CMK (cell line): ENCODE results near the gene VTI1A.
"Not testable (repeated sequence)": the region's sequence is repeated elsewhere in the genome, so short reads cannot be mapped to it uniquely, and the experiment has no call there.

Experiments
- DNase-seq: peaks from one replicate; pipeline ENCODE4 v3.0.0-alpha.2; 2010; ENCODE audit warnings: low read depth

The VTI1A gene

GRCh38 chr10:112446855-112447619 is at the start of gene VTI1A, which contains the start of gene ZDHHC6:
TSS of gene VTI1A (plus strand) at chr10:112447215. CDS start at chr10:112447374, 159 bp downstream.
TSS of gene ZDHHC6 (minus strand) at chr10:112446914. CDS start at chr10:112445436, 1,478 bp downstream.
- DNase-seq, result peak; percentile 54

DNA sequence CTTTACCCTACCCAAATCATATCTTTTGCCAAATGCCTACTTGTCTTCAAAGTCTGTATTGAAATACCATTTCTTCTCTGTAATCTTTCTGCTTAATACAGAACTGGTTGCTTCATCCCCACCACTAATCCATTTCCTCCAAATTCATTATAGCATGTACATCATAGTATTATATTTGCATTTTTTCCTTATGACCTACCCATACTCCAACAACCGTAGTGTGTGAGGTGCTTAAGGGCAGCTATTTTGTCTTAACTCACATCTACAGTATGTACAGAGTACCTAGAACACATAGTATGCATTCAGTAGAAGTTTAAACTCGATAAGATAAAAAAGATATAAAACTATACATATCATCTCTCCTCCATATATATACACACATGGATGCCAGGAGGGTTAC is 49.4 kb upstream of the VTI1A start:
- DNase-seq, result no peak

DNA sequence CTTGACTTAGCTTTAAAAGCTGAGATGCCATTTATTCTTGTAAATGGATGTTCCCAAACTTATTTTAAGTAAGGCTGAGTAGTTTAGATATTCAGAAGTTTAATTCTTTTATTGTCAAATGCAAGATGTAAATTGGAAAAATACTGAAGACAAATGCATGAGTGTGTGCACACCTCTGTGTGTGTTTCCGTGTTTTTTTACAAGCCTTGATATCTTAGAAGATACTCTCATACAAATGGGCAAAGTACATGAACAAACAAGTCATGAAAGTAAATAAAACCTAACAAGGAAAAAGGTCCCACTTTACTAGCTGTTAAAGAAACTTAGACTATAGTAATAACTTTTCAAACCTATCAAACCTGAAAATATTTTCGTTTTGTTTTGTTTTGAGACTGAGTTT is 44.1 kb upstream of the VTI1A start:
- DNase-seq, result no peak

- no peak for DNase-seq
These were observed 42.4 kb upstream of the VTI1A start for GRCh38 chr10:112404617-112405016.

GRCh38 chr10:112406806-112407205 is 40.2 kb upstream of the VTI1A start:
- not testable (repeated sequence) for DNase-seq

DNA sequence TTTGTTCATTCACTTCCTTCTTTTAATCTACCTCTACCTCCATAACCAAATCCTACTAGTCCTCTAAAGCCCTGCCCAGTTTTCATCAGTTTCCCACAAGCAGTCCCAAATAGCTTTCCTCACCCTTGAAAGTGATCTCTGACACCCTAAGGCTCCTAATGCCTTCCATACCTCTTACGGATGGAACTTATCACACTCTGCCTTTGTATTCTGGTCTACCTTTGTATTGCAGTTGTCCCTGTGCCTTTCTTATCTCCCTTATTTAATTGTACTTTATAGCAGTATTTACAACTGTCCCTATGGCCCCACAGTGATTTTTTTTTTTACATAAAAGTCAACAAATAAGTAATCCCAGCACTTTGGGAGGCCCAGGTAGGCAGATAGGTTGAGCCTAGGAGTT is 39.3 kb upstream of the VTI1A start:
- no peak for DNase-seq

GRCh38 chr10:112409299-112409698 is 37.7 kb upstream of the VTI1A start:
- no peak for DNase-seq

DNA sequence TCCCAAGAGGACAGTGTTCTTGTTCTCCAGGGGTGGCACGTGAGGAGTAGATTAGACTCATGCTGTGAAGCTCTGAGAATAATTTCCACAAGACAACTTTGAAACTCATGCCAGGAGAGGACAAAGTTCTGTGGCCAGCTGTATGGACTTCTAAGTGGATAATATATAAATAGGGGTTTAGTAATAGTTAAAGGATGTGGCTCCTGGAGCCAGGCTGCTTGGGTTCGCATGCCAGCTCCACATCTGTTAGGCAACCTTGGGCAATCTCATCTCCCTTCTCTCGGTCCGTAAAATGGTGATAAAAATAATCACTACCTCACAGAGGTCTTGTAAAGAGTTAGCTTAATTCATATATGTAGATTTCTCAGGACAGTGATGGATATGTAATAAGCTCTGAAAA is 37.3 kb upstream of the VTI1A start:
- DNase-seq, result no peak

- peak; percentile 36 for DNase-seq
These were observed 34.3 kb upstream of the VTI1A start for GRCh38 chr10:112412696-112413095.

DNA sequence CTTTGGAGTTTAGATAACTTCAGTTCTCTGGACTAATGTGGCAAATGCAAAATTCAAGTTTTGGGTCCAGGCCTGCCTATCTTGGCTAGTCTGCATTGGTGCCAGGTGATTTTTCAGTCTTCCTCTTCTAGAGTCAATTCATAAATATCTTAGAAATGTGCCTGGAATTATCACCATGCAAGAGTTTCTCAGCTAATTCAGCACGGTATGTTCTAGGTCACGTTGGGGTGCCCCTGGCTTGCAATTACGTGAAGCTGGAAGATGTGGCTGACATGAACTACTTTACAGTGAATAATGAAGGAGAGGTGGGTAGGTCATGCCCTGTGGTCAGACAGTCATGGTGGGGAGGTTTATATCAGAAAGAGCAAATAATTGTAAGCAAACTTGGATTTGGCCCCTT is 25.3 kb upstream of the VTI1A start:
- DNase-seq, result no peak

DNA sequence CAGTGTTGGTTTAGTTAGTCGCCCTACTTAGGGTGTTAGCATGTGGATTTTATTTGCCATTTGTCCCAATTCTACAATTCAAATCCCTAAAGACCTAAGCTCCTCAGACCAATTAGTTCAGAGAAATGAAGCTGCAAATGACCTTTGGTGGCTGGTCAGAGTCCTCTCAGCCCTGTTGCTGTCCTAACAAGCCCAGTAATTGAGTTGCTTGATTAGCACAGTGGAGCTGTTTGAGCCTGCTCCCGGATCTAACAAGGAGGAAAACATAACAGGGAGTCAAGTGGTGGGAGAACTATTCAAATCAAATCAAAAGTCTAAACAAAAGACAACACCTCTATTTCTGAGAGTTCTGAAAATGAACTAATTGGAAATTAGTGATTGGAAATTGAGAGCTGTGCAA is 22.4 kb upstream of the VTI1A start:
- DNase-seq, result no peak

DNA sequence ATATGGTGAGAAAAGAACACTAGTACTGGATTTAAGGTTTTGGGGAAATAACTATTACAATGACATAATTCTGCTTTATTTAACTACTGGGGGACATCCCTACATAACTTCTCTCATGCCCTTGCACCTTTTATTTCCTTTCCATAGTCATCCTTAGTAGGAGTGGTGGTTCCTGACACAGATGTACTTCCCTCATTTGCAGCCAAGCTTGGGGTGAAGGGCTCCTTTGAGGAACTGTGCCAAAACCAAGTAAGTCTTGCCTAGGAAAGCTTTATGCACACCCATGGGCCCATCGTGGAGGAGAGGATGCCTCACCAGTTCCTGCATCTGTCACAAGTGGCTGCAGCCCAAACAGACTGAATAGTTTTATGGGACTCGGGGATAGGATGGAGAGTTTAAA is 20.9 kb upstream of the VTI1A start:
- DNase-seq, result no peak

- DNase-seq, result no peak
These were observed 17.9 kb upstream of the VTI1A start for GRCh38 chr10:112429147-112429546.

- no peak for DNase-seq
These were observed 17.3 kb upstream of the VTI1A start for GRCh38 chr10:112429654-112430230.

DNA sequence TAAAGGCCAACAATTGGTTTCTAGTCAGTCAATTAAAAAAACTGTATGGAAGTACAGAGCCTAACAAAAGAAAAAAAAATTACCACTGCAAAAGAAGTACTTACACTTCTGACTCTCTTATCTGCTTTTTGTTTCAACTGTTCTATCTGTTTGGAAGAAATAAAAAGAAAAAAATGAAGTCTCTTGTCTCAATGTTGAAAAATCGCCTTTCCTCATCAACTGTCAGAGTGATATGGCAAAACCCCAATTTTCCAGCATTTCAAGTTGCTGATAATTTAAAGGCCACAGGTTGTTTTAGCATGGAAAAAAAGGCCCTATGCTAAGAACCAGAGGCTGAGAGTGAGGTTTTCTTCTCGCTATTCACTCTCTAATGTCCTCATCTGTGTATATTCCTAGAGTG is 13.9 kb upstream of the VTI1A start:
- DNase-seq, result no peak

DNA sequence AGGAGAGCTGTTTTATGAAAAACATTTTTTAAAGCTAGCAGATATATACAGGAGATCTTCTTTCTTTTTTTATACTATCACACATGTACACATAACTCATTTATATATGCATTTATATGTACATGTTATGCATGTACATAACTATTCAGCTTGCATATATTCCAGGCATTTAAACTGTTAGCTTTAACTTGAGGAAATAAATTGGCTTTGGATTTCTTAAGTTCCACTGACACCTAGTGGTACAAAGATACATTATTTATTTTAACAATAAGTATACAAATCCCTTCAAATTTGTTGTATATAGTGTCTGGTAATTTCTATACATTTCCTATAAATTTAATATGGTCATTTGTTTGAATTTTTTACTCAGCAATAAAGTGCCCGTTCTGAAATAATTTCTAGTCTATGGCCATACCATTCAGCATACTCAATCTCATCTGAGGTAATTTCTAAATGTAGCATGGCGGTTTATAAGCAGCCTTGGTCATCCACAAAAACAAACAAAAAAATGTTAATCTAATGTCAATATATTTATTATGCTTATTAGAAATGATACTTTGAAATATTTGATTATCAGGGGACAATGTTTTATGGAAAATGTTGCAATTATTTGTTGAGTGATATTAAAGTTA is 11.9 kb upstream of the VTI1A start:
- no peak for DNase-seq

GRCh38 chr10:112438356-112438755 is 8.7 kb upstream of the VTI1A start:
- no peak for DNase-seq

DNA sequence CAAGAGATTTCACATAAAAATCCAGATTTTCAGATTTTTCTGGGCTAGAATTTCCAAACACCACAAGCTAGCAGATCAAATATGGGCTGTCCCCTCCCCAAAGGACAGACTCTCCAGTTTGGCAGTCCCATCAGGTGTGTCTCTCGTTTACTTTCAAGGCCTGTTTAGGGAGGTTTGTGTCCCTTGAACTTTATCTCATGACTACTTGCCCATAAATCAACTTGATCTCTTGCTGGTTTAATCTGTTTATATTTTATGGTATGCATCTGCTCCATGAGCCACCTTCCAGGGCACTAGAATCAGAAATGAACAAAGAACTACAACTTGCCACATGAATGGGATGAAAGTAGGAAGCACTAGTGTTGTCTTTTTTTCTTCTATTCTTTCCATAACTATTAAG is 5.5 kb upstream of the VTI1A start:
- no peak for DNase-seq

DNA sequence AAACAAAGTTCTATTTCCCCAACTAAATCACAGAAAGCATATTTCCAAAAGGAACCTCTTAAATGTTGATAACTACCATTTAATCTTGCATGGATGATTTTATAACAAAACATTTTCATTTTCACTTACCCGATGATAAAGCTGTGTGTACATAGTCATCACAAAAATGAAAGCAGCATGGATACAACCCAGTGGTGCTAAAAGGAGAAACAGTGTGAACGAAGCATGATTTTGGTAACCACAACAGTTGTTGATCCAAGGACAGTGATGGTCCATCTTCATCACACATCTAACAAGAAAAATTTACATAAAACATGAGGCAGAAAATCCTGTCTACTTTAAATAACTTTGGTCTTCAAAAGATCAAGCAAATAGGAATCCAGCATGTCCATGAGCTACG is 5.0 kb upstream of the VTI1A start:
- no peak for DNase-seq

DNA sequence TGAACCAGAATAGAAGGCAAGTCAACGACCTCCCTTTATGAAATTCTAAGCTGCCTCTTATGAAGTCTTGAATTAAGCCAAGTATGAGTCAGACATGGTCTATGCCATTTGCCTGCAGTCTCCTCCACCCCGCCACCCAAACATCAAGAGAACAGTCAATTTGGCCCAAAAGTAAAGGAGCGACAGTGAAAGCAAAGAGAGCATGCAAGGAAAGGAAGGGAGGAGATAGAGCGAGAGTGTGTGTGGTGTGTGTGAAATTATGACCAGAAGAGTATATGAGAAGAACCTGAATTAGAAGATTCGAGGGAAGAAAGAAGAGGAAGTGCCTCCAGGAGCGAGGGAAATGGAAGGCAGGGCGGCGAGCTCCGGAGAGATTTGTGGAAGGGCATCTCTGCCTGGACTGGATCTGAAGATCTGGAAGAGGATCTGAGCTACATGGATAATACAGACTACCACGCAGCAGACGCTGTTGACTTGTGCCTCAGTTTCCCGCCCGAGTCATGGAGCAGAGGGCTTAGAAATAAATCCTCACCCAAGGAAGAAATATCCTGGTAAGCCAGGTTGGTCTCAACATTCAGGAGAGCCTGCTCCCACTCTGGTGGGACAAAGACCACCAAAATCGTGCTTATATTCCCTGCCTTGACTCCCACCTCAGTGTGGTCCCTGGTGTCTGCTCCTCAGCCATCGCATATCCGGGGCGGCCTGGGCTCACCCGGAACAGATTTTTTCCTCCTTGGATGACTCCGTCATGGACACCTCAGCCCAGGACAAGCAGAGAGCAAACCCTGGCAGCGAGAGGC is 760 bp upstream of the VTI1A start:
- DNase-seq, result no peak

- DNase-seq, result no peak
These were observed 559 bp downstream of the VTI1A start for GRCh38 chr10:112447620-112447928.

GRCh38 chr10:112448888-112449287 is 1.9 kb downstream of the VTI1A start:
- no peak for DNase-seq
